D721Med (cell line): ENCODE results near the gene NANS.

Source experiments
- DNase-seq: peaks from one replicate; pipeline ENCODE4 v3.0.0; 2011; ENCODE audit warnings: low spot score; ENCODE audit not compliant: insufficient read length
- FAIRE-seq: peaks from 2 replicates; lab custom pipeline; 2011; peaks lifted over from hg19 to GRCh38; lab: Jason Lieb, UNC
- CTCF ChIP-seq: IDR thresholded peaks from 2 replicates; pipeline ENCODE4 v1.5.1; 2012; ENCODE audit warnings: mild to moderate bottlenecking, control low read depth; ENCODE audit not compliant: insufficient read depth; ENCODE audit errors: missing control alignments

NANS gene

GRCh38 chr9:98049288-98050072, 7.1 kb upstream of the NANS start:
- no peak for TF ChIP-seq CTCF
- no peak for FAIRE-seq
- DNase-seq: no peak

GRCh38 chr9:98050351-98050750, 6.2 kb upstream of the NANS start:
- no peak for TF ChIP-seq CTCF
- DNase-seq (no peak), FAIRE-seq (no peak)

GRCh38 chr9:98054376-98054951, 2.1 kb upstream of the NANS start:
- TF ChIP-seq CTCF: no peak
- DNase-seq (no peak), FAIRE-seq (no peak)

GRCh38 chr9:98057138-98057799, 737 bp downstream of the NANS start:
- TF ChIP-seq CTCF: no peak
- DNase-seq (no peak), FAIRE-seq (no peak)

- TF ChIP-seq CTCF: no peak
- no peak for FAIRE-seq
- no peak for DNase-seq
Measured at GRCh38 chr9:98062161-98062560, 5.6 kb downstream of the NANS start.

GRCh38 chr9:98064623-98065392, 8.3 kb downstream of the NANS start:
- no peak for TF ChIP-seq CTCF
- FAIRE-seq: no peak
- DNase-seq: no peak
